Amniotic stem cell (primary cell): Measurements from ENCODE around the gene GNB1.

Experiments
- DNase-seq: peaks from one replicate; lab custom pipeline; 2025; lab: John Stamatoyannopoulos, UW

Gene GNB1

GRCh38 chr1:1922956-1923833 is 32.3 kb upstream of the GNB1 start:
- no peak for DNase-seq

DNA sequence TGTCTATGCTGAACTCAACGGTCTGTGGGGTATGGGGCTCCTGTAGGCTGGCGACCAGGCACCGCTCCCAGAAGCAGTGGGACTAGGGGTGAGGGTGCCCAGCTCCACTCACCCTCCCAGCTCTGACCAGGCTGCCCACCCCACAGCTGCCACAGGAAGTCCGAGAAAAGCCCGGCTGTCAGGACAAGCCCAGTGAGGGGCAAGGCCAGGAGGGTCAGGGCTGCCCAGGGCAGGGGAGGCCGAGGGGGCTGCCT is 31.7 kb upstream of the GNB1 start:
- no peak for DNase-seq

- no peak for DNase-seq
Observed at GRCh38 chr1:1921901-1922701, 31.2 kb upstream of the GNB1 start.

- DNase-seq = no peak
Observed at GRCh38 chr1:1921459-1921862, 30.6 kb upstream of the GNB1 start.

DNA sequence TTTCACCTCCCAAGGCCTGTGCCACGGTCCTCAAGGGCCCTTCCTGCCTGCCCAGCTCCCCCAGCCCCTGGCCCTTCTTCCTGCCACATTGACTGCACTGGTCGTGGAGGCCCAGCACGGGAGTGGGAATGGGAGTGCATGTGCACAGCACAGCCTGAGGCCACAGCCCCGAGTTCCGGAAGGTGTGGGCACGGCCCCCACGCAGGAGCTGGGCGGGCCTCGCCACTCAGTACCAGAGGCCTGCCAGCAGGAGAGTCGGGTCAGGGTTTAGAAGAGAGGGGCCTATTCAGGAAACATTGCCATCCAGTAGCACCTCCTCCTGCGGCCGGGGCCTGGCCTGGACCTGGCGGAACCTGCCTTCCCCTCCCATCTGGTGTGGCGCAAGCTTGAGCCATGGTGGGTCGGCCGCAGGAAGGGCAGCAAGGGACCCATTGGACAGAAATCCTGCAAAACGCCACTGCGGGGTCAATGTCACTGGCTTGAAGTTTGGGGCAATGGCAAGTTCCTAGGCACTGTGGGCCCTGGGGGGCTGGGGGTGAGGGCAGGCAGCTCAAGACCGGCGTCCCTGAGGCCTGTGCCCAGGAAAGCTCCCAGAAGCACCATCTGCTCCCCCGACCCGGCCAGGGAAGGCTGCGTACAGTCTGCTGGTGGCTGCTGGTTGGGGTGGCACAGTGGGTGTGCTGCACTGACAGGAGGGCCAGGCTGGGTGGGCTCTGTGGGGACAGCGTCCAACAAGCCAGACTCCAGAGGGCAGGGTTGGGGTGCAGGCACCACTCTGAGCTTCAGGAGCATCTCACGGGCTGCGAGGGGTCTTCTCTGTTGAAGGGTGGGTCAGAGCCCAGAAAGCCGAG is 29.9 kb upstream of the GNB1 start:
- no peak for DNase-seq

GRCh38 chr1:1920057-1920607 is 29.2 kb upstream of the GNB1 start:
- DNase-seq = no peak

GRCh38 chr1:1919304-1920056 is 28.6 kb upstream of the GNB1 start:
- peak; percentile 71 for DNase-seq

DNA sequence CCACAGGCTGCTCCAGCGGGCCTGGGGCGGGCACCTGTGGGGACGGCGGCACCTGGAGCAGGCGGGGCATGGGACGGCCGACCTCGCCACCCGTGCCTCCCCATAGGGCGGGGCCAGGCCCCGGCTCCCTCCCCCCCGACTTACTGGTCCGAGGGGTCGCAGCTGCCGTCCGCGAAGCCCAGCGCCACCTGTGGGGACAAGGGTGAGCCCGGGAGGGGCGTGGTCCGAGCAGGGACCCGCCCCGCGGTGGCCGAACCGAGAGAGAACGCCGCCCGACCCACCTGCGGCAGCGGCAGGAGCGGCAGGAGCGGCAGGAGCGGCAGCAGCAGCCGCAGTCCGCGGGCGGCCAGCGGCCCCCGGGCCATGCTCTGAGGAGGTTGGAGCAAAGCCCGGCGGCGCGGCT is 28.0 kb upstream of the GNB1 start, which contains the start of gene TMEM52:
TMEM52 (minus strand) TSS at position 379 of the 403 bp plus-strand sequence; CDS start at position 365, 14 bp downstream.
- DNase-seq = no peak

DNA sequence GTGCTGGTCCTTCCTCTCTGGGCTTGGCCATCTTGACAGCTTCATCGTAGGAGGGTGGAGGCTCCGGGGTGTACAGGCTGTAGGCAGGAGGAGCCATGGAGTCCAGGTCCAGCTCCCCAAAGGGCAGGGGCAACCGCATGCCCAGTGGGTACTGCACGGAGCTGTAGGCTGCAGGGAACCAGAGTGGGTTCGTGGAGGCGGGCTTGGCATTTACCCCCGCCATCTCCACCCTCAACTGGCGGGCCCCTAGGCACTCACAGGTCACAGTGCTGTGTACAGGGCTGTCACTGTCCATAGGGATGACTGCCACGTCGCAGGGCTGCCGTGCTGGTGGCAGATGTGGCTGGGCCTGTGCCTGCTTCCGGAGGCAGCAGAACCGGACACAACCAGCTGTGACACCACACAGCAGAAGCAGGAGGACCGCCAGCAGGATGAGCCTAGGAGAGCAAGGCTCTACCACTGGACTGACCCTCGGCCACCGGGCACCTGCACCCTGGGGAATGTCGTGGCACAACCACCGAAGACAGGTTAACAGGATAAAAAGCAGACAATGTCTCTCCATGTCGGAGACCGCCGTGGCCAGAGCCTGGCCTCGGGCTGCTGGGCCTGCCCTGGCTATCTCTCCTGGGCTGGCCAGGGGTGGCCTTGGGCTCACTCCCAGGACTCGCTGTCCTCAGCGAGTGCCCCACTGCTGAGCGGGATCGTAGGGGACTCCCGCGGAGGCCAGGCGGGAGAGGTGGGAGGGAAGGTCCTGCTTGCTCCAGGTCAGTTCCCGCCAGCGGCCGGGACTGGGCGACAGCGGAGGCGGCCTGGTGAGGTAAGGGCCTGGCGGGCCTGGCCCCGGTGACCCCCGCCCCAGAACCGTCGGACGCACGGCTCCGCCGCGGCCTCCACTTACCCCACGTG is 27.4 kb upstream of the GNB1 start:
- no peak for DNase-seq

DNA sequence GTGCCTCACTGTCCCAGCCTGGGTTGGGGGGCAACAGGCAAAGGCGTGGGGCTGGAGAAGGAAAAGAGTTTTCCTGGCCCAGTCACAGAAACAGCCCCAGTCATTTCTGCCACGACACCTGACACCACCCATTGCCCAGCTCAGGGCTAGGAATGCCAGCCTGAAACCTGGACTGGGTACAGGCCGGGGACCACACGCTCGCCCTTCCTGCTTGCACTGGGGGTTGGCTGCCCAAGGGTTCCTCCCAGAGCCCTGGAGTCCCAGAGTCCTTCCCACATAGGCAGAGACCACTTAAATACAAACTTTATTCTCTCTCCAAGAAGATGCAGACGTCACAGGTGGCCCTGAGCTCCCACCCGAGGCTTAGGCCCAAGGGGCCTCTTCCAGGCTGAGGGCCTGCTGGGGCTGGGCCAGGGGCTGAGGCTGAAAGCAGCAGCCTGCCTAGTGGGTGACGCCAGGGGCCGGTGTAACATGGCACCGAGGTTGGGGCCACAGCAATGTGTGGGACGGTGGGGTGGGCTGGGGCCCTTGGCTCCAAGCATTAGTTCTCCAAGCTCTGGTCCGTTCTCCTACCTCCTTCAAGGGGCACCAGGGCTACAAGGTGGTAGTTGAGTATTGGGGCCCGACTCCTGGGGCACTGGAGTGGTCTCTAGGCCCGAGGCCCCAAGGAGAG is 26.6 kb upstream of the GNB1 start:
- DNase-seq = no peak

GRCh38 chr1:1916851-1917251 is 26.0 kb upstream of the GNB1 start:
- no peak for DNase-seq

GRCh38 chr1:1915911-1916840 is 25.3 kb upstream of the GNB1 start:
- DNase-seq = no peak

DNA sequence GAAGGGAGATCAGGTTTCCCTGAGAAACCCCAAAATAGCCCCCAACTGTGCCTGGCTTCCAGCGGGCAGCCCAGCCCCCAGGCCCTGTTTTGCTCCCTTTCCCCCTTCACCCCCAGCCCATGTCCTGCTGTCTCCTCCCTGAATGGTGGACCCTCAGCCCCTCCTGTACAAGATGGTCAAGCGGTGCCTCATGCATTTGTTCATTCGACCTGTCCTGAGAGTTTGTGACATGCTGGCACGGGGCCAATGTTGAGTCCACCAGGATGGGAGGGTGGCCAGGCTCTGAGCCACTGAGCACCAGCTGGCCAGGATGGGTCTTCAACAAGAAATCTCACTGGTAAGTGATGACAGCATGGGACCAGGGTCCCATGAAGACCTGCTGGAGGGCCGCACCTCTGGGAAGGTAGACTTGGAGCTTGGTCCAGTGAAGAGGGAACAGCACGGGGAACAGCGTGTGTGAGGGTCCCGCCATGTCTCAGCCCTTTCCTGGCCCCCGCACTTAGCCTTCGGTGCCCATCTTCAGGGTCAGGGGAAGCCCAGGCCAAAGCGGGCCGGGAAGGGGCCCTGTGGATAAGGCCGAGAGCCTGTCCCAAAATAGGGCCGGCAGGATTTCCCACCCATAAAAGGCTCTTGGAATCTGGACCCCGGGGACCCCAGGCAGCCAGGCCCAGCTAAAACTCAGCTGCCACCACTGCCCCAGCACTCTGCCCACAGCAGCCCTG is 24.2 kb upstream of the GNB1 start, which contains the start of gene CALML6:
CALML6 (plus strand) TSS at position 290 of the 722 bp plus-strand sequence; CDS start at position 311, 21 bp downstream.
- DNase-seq = no peak

DNA sequence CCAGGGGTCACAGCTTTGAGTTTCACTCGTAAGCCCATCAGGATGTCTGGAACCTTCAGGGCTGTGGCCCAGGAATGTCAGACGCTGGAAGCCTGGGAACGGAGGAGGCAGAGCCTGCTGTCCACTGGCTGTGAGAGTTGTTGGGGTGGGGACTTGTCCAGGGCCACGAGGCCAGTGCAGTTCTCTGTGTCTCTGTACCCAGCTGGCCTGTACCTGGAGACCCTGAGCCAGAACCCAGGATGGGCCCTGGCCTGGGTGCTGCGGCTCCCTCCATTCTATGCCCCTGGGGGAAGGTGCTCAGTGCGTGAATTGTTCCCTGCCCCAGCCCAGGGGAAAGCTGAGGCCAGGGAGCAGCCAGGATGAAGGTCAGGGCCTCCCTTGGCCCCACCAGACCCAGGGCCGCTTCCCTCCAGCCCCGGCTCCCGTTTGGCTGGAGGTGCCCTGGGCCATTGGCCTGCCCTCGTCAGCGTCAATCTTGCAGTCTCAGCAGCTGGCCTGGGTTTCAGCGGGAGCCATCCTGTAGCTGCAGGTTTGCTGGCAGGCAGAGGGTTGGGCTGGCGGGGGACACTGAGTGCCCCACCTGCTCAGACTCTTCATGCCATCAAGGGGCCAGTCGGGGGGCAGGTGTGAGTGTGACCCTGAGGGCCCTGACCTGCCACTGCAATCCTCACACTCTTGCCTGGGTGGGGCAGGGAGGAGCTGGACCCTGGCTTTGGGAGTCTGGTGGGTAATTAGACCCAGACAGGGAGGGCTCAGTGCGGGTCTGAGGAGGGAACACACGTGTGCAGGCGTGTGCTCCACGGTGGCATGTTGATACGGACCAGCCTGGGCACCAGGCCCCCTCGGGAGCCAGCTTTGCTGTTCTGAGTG is 23.4 kb upstream of the GNB1 start:
- DNase-seq = no peak

GRCh38 chr1:1911350-1912041 is 20.6 kb upstream of the GNB1 start:
- no peak for DNase-seq

DNA sequence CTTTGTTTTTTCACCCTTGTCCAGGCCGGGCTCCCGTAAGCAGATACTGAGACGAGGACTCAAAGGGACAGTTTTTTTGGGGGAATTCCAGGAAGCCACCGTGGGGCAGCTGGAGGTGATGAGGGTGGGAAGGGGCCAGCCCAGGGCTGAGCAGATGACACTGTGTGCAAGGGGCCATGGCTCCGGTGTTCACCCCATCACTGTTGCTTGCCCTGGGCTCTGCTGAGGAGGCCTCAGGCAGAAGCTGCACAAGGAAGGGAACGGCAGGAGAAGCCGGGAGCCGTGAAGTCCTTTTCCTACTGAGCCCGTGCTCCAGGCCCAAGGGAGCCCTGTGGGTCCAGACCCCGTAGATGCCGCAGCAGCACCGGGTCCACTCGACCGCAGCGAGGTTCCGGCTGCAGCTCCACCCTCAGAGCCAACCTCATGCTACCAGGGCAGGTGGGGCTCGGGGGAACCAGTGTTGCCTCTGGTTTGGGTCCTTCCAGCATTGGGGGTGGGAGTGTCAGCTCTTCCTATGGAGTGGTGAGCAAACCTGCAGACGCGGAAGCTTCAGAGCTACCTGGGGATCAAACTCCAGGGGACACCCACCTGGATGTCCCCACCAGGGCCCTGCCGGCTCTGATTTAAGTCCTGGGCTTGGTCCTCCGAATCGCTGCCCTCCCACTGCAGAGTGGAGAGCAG is 19.9 kb upstream of the GNB1 start:
- DNase-seq = no peak
